ENCODE measurements around the gene PPP1R7. TPM values are rescaled to one million over a fixed set of nuclear protein-coding genes. Genes with fewer than 3 reads are reported as not detected.

Gene PPP1R7
- total RNA-seq, 1 donor from 2014 or later, result 51.1 TPM

DNA sequence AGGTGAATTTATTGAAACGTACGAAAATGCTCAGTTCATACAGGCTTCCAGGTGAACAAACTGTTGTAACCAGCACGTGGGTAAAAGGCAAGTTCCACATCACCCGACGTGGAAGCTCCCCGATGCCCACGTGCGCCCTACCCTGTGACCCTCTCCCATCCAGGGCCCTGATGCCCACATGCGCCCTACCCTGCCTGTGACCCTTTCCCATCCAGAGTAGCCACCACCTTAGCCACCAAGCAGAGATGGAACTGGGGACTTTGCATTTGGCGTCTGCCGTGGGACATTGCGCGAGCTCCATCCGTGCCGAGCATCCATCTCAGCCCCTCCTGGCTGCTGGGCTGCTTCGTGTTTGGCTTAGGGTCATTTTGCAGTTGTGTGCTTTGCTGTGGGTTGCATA lies 75.7 kb downstream of the PPP1R7 start:
- Histone ChIP-seq H3K9me3 (no peaks in the 10 kb centered on the region), H3K27me3 (no peaks in the 10 kb centered on the region), H3K36me3 (peaks cover 0 to 45% of the 10 kb centered on the region in 2 donors), H3K4me1 (peaks cover 12% of the 10 kb centered on the region), H3K27ac (no peak overlapping the region), H3K4me3 (no peak overlapping the region)
- no peak for DNase-seq (ENCODE audit: extremely low spot score in 2 of 2)
- TF ChIP-seq, protein P1, sequence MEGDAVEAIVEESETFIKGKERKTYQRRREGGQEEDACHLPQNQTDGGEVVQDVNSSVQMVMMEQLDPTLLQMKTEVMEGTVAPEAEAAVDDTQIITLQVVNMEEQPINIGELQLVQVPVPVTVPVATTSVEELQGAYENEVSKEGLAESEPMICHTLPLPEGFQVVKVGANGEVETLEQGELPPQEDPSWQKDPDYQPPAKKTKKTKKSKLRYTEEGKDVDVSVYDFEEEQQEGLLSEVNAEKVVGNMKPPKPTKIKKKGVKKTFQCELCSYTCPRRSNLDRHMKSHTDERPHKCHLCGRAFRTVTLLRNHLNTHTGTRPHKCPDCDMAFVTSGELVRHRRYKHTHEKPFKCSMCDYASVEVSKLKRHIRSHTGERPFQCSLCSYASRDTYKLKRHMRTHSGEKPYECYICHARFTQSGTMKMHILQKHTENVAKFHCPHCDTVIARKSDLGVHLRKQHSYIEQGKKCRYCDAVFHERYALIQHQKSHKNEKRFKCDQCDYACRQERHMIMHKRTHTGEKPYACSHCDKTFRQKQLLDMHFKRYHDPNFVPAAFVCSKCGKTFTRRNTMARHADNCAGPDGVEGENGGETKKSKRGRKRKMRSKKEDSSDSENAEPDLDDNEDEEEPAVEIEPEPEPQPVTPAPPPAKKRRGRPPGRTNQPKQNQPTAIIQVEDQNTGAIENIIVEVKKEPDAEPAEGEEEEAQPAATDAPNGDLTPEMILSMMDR (IDR thresholded peaks at IDR 0.05), result no peak
- TF ChIP-seq POLR2A (IDR thresholded peaks at IDR 0.05) (no peak), POLR2AphosphoS5 (IDR thresholded peaks at IDR 0.05; ENCODE audit: insufficient read depth in 1 of 2, low read depth in 1 of 2) (no peak)
- intact Hi-C loops (cut with DNase I), result loop anchor here (10.0 kb wide), 1 partner anchor 79 kb away; no protein-coding TSS in a partner anchor

DNA sequence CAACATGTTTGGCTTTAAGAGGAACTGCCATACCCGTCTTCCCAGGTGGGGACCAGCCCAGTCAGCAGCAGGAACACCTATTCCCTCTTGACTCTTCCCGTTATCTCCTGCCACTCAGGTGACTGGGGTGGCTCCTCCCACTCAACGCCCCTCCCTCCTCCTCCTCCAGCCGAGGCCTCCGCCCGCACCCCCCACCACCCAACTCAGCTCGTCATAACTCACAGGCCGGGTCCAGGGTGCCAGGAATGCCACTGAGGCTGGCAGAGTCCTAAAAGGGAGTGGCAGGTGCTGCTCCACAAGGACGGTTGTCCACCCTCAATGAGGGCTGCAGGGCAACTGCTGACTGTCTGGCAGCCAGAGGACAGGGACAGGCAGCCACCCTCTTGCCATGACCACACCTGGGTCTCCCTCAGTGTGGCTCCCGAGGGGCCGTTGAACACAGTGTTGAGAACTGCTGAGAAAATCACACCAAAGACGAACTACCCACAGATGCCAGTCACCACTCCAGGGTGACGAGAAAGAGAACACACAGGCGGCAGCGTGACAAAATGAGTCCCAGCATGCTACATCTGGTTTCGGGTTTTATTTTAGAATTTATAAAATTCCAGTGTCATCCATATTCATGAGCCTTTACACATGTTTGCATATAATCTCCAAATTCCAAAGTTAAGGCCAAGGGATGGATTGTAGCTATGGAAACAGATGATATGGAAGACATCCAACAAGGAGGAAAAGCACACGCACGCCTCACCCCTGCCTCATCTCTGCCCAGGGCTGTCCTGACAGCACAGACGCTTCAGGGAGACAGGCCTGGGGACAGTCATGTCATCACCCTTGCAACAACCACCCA lies 76.7 kb downstream of the PPP1R7 start:
- H3K9me3 ChIP-seq, result no peaks in the 10 kb centered on the region
- no peak overlapping the region for H3K4me3 ChIP-seq
- H3K36me3 ChIP-seq, result peaks cover 0 to 53% of the 10 kb centered on the region in 2 donors
- intact Hi-C loops (cut with DNase I), result loop anchor here (10.0 kb wide), 1 partner anchor 78 kb away; no protein-coding TSS in a partner anchor
- peaks cover 12% of the 10 kb centered on the region for H3K4me1 ChIP-seq
- no peak for DNase-seq (ENCODE audit: extremely low spot score in 2 of 2)
- TF ChIP-seq POLR2AphosphoS5 (IDR thresholded peaks at IDR 0.05; ENCODE audit: insufficient read depth in 1 of 2, low read depth in 1 of 2) (no peak), POLR2A (IDR thresholded peaks at IDR 0.05) (no peak)
- TF ChIP-seq, protein P1 (IDR thresholded peaks at IDR 0.05), result no peak
- no peak overlapping the region for H3K27ac ChIP-seq
- no peaks in the 10 kb centered on the region for H3K27me3 ChIP-seq

DNA sequence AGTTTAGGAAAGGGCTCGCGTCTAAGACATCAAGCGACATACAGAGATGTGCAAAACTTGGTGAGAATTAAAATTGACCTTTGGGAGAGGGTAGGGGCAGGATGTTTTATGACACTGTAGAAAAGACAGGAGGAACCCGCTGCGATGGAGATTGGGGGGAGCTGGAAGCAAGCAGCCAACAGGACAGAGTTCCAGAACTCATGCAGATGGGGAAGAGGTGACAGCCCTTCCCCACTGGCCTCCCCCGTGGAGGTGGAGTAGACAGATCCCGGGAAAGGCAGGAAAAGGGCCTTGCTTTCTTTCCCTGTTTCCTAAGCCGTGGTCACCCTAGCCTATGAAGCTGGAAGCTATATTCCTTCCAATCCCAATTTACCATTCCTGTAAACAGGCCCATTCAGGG lies 77.3 kb downstream of the PPP1R7 start:
- DNase-seq (ENCODE audit: extremely low spot score in 2 of 2), result no peak
- Histone ChIP-seq H3K4me3 (no peak overlapping the region), H3K27ac (no peak overlapping the region), H3K36me3 (peaks cover 0 to 59% of the 10 kb centered on the region in 2 donors), H3K4me1 (peaks cover 12% of the 10 kb centered on the region), H3K9me3 (no peaks in the 10 kb centered on the region), H3K27me3 (no peaks in the 10 kb centered on the region)
- TF ChIP-seq, protein P1 (IDR thresholded peaks at IDR 0.05), result no peak
- TF ChIP-seq POLR2AphosphoS5 (IDR thresholded peaks at IDR 0.05; ENCODE audit: insufficient read depth in 1 of 2, low read depth in 1 of 2) (no peak), POLR2A (IDR thresholded peaks at IDR 0.05) (no peak)
- intact Hi-C loops (cut with DNase I), result loop anchor here (10.0 kb wide), 1 partner anchor 77 kb away; no protein-coding TSS in a partner anchor

DNA sequence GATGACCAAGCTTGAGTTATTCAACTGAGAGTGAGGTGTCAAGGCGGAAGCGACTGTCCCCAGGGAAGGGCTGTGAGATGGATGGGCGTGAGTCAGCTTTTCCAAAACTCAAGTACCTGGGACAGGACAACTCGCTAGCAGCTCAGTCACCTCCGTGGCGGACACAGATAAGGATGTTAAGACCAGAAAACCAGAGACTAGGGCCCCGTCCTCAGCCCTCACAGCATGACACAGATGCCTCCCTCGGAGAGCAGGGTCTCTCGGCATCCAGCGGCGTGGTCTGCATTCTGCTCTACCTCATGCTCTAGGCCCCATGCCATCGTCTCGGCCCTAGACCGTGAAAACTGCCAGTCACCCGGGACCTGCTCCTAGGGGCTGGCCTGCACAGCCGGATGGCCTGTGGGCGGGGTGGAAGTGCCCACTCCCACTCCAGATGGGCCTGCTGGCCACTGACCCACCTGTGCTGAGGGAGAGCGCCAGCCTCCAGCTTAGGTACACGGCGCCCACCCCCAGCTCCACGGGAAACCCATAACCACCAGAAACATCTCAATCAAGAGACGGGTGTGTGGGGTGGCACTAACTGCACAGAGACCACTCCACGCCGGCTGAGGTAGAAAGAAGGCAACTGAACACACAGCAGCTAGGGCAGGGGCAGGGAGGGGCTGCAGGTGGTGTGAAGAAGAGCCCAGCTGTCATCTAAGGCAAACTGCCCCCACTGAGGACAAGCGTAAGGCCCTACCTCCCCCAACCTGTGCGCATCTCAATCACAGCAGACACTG lies 78.0 kb downstream of the PPP1R7 start:
- intact Hi-C loops (cut with DNase I), result loop anchor here (10.0 kb wide), 1 partner anchor 77 kb away; no protein-coding TSS in a partner anchor
- no peaks in the 10 kb centered on the region for H3K9me3 ChIP-seq
- H3K36me3 ChIP-seq, result peaks cover 4 to 65% of the 10 kb centered on the region in 2 donors

More for the DNA sequence above, 78.0 kb downstream of the PPP1R7 start:
- Histone ChIP-seq H3K4me3 (no peak overlapping the region), H3K4me1 (peaks cover 12% of the 10 kb centered on the region), H3K27me3 (no peaks in the 10 kb centered on the region), H3K27ac (no peak overlapping the region)
- no peak for DNase-seq (ENCODE audit: extremely low spot score in 2 of 2)
- no peak for TF ChIP-seq POLR2A (IDR thresholded peaks at IDR 0.05)
- no peak for TF ChIP-seq POLR2AphosphoS5 (IDR thresholded peaks at IDR 0.05; ENCODE audit: insufficient read depth in 1 of 2, low read depth in 1 of 2)
- TF ChIP-seq, protein P1 (IDR thresholded peaks at IDR 0.05), result no peak

All from vagina (tissue), 2 donors.